Measurements from ENCODE around the gene JPT1. TPM values are rescaled to one million over a fixed set of nuclear protein-coding genes. Genes with fewer than 3 reads are reported as not detected.
"Not testable (repeated sequence)": the region's sequence is repeated elsewhere in the genome, so short reads cannot be mapped to it uniquely, and the experiment has no call there.

JPT1 gene
- total RNA-seq, 1 experiment from 2014 or later, result 341 TPM

DNA sequence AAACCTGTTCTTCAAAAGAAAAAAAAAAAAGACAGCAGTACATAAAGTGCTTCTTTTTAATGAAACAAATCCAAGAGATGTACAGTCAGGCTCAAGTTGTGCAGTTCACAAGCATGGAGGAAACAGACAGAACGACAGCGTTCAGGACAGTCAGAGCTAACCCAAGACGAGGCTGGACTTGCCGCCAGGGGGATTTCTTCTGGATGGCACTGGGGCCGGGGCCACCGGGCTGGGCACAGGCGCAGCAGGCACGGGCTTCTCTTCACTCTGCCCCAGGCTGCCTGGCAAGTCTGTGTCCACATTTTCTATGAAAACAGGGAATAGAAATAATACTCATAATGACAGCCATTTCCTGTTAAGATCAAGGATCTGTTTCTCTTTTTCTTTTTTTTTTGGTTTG, 18.4 kb downstream of the JPT1 start:
- no peaks in the 10 kb centered on the region for H3K27me3 Mint-ChIP-seq (ENCODE audit: low read depth)
- H3K36me3 Mint-ChIP-seq, result peaks cover 48% of the 10 kb centered on the region
- ATAC-seq, result no peak
- ChIA-PET POLR2A (no interaction called here), CTCF (no interaction called here)
- H3K27ac Mint-ChIP-seq, result peak overlapping the region; percentile 84
- no peak overlapping the region for H3K4me3 Mint-ChIP-seq
- peaks cover 10% of the 10 kb centered on the region for H3K4me1 Mint-ChIP-seq
- no peak for TF ChIP-seq ZNF263 (CRISPR knock-in tag; IDR thresholded peaks at IDR 0.05; ENCODE audit: low read depth)
- no peak for DNase-seq (ENCODE audit: low spot score)
- H3K9me3 Mint-ChIP-seq, result no peaks in the 10 kb centered on the region

DNA sequence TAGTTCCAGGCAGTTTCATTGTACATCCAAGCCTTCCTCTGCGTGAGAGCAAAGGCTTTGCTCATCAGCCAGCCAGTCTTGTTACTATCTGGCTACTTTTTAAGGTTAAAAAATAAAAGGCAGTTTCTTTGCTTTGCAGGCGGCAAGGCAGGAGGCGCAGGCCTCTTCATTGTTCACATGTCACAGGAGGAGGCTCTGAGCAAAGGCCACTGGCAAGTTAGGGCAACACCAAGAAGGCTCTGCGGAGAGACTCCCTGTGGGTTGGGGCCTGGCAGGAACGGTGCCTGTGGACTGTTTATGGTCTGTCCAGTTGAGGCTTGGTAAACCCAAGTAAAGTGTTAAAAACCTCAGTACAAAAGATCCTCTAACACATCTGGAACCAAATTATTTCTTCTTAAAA, 18.9 kb downstream of the JPT1 start:
- CTCF ChIA-PET, result no interaction called here
- DNase-seq (ENCODE audit: low spot score) (no peak), ATAC-seq (no peak)
- Mint-ChIP-seq H3K27ac (peak overlapping the region; percentile 84), H3K36me3 (peaks cover 45% of the 10 kb centered on the region), H3K4me1 (peaks cover 12% of the 10 kb centered on the region), H3K27me3 (ENCODE audit: low read depth) (no peaks in the 10 kb centered on the region), H3K4me3 (no peak overlapping the region), H3K9me3 (no peaks in the 10 kb centered on the region)
- POLR2A ChIA-PET, result no interaction called here
- TF ChIP-seq, protein P1, sequence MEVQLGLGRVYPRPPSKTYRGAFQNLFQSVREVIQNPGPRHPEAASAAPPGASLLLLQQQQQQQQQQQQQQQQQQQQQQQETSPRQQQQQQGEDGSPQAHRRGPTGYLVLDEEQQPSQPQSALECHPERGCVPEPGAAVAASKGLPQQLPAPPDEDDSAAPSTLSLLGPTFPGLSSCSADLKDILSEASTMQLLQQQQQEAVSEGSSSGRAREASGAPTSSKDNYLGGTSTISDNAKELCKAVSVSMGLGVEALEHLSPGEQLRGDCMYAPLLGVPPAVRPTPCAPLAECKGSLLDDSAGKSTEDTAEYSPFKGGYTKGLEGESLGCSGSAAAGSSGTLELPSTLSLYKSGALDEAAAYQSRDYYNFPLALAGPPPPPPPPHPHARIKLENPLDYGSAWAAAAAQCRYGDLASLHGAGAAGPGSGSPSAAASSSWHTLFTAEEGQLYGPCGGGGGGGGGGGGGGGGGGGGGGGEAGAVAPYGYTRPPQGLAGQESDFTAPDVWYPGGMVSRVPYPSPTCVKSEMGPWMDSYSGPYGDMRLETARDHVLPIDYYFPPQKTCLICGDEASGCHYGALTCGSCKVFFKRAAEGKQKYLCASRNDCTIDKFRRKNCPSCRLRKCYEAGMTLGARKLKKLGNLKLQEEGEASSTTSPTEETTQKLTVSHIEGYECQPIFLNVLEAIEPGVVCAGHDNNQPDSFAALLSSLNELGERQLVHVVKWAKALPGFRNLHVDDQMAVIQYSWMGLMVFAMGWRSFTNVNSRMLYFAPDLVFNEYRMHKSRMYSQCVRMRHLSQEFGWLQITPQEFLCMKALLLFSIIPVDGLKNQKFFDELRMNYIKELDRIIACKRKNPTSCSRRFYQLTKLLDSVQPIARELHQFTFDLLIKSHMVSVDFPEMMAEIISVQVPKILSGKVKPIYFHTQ (CRISPR knock-in tag; IDR thresholded peaks at IDR 0.05), result 0 out of 2 replicates have a peak, but pooled peaks have one; percentile 53
- TF ChIP-seq MYBL2 (CRISPR knock-in tag; IDR thresholded peaks at IDR 0.05), result no peak

GRCh38 chr17:75133607-75134347, 20.5 kb downstream of the JPT1 start:
- DNase-seq (ENCODE audit: low spot score); H3K4me3 Mint-ChIP-seq; H3K27me3 Mint-ChIP-seq (ENCODE audit: low read depth); ATAC-seq; H3K9me3 Mint-ChIP-seq: not testable (repeated sequence)
- H3K4me1 Mint-ChIP-seq, result peaks cover 18% of the 10 kb centered on the region
- ChIA-PET POLR2A (interaction anchor here (0.7 kb wide), 1 partner anchor 742 kb away, joined by 3 read pairs; no protein-coding TSS in a partner anchor), CTCF (interaction anchor here (0.6 to 7.3 kb wide), 6 partner anchors 20 to 107 kb away, joined by 3 to 84 read pairs (median 6); no protein-coding TSS in a partner anchor)
- H3K36me3 Mint-ChIP-seq, result peaks cover 39% of the 10 kb centered on the region
- H3K27ac Mint-ChIP-seq, result peak overlapping the region; percentile 89

DNA sequence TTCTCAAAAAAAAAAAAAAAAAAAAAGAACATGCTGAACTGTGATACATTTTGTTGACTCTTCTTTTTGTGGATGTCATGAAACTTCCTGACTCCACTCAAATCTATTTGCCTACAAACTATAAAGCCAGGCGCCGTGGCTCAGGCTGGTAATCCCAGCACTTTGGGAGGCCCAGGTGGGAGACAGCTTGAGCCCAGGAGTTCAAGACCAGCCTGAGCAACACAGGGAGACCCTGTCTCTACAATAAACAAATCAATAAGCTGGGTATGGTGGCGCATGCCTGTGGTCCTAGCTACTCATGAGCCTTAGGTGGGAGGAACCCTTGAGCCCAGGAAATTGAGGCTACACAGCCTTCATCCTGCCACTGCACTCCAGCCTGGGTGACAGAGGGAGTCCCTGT, 21.3 kb downstream of the JPT1 start:
- Mint-ChIP-seq H3K36me3 (peaks cover 33% of the 10 kb centered on the region), H3K4me3 (no peak overlapping the region), H3K27ac (peak overlapping the region; percentile 36; the same call in 1 of the 2 replicates), H3K27me3 (ENCODE audit: low read depth) (no peaks in the 10 kb centered on the region), H3K9me3 (no peaks in the 10 kb centered on the region), H3K4me1 (peaks cover 20% of the 10 kb centered on the region)
- DNase-seq (ENCODE audit: low spot score) (no peak), ATAC-seq (no peak)
- 0 out of 2 replicates have a peak, but pooled peaks have one; percentile 18 for TF ChIP-seq NFATC4 (CRISPR knock-in tag; IDR thresholded peaks at IDR 0.05)
- TF ChIP-seq TEAD1 (CRISPR knock-in tag; IDR thresholded peaks at IDR 0.05), result no peak
- TF ChIP-seq, protein P1 (CRISPR knock-in tag; IDR thresholded peaks at IDR 0.05), result no peak
- CTCF ChIA-PET, result interaction anchor here (0.9 to 7.3 kb wide), 6 partner anchors 19 to 107 kb away, joined by 4 to 84 read pairs (median 12); partner anchors contain the start of gene ARMC7
- POLR2A ChIA-PET, result no interaction called here

- not testable (repeated sequence) for H3K9me3 Mint-ChIP-seq; DNase-seq (ENCODE audit: low spot score); ATAC-seq; H3K27me3 Mint-ChIP-seq (ENCODE audit: low read depth)
- Mint-ChIP-seq H3K4me3 (peak overlapping the region; percentile 74), H3K4me1 (peaks cover 20% of the 10 kb centered on the region), H3K36me3 (peaks cover 32% of the 10 kb centered on the region), H3K27ac (peak overlapping the region; percentile 93)
- ChIA-PET CTCF (interaction anchor here (0.7 to 7.3 kb wide), 27 partner anchors 10 to 280 kb away, joined by 3 to 84 read pairs (median 6); partner anchors contain the start of genes ARMC7, JPT1, MIF4GD and SLC16A5), POLR2A (interaction anchor here (0.7 to 2.1 kb wide), 6 partner anchors 18 to 118 kb away, joined by 3 to 8 read pairs (median 4); partner anchors contain the start of genes ARMC7, ATP5PD and KCTD2)
Measured at GRCh38 chr17:75132018-75133000, 22.0 kb downstream of the JPT1 start.
